Measurements from ENCODE around the gene PSG4. TPM values are rescaled to one million over a fixed set of nuclear protein-coding genes. Genes with fewer than 3 reads are reported as not detected.
"Not testable (repeated sequence)": the region's sequence is repeated elsewhere in the genome, so short reads cannot be mapped to it uniquely, and the experiment has no call there.

Gene PSG4
- not detected for total RNA-seq
- polyA plus RNA-seq, result not detected
- long read RNA-seq, donor 1, result 0 reads
- long read RNA-seq, donor 2, result 0 reads
- long read RNA-seq, donor 3, result 0 reads

- H3K27me3 ChIP-seq; H3K36me3 ChIP-seq; H3K4me1 ChIP-seq; H3K27ac ChIP-seq; DNase-seq; H3K4me3 ChIP-seq; ATAC-seq; intact Hi-C loops (cut with DNase I); H3K9me3 ChIP-seq: not testable (repeated sequence)
- 37 to 41% (median 40%) methylated on average over 9 of the region's 9 CpGs; no CpG with 5 or more reads in 1 of the 4 donors for WGBS, 4 donors
These were observed at the start of gene PSG4 for GRCh38 chr19:43205471-43206105. Gene PSG4, minus strand, starts transcription at chr19:43205638. Its CDS starts 102 bp downstream, at chr19:43205536.

GRCh38 chr19:43251428-43251827, 46.0 kb upstream of the PSG4 start:
- WGBS, 4 donors, result 39 to 48% (median 44%) methylated on average over 1 of the region's 1 CpG; no CpG with 5 or more reads in 1 of the 4 donors
- H3K27ac ChIP-seq; ATAC-seq; H3K36me3 ChIP-seq; H3K4me3 ChIP-seq; H3K9me3 ChIP-seq; DNase-seq; H3K27me3 ChIP-seq; intact Hi-C loops (cut with DNase I); H3K4me1 ChIP-seq: not testable (repeated sequence)

GRCh38 chr19:43250296-43250695, 44.9 kb upstream of the PSG4 start:
- 47 to 55% (median 53%) methylated on average over 4 to 5 of the region's 5 CpGs; no CpG with 5 or more reads in 1 of the 4 donors for WGBS, 4 donors

GRCh38 chr19:43248635-43249002, 43.2 kb upstream of the PSG4 start:
- WGBS, 4 donors, result 74 to 80% (median 75%) methylated on average over 1 of the region's 1 CpG; no CpG with 5 or more reads in 1 of the 4 donors
- H3K9me3 ChIP-seq; H3K36me3 ChIP-seq; DNase-seq; H3K27me3 ChIP-seq; intact Hi-C loops (cut with DNase I); ATAC-seq; H3K27ac ChIP-seq; H3K4me1 ChIP-seq; H3K4me3 ChIP-seq: not testable (repeated sequence)

More at GRCh38 chr19:43250296-43250695, 44.9 kb upstream of the PSG4 start:
- intact Hi-C loops (cut with DNase I); H3K4me1 ChIP-seq; H3K36me3 ChIP-seq; H3K4me3 ChIP-seq; ATAC-seq; DNase-seq; H3K27ac ChIP-seq; H3K9me3 ChIP-seq; H3K27me3 ChIP-seq: not testable (repeated sequence)

- H3K9me3 ChIP-seq; H3K27ac ChIP-seq; H3K4me1 ChIP-seq; intact Hi-C loops (cut with DNase I); H3K27me3 ChIP-seq; H3K36me3 ChIP-seq; ATAC-seq; H3K4me3 ChIP-seq; DNase-seq: not testable (repeated sequence)
- 81 to 84% (median 81%) methylated on average over 13 of the region's 13 CpGs; no CpG with 5 or more reads in 1 of the 4 donors for WGBS, 4 donors
These were observed 41.9 kb upstream of the PSG4 start for GRCh38 chr19:43247243-43247880.

- H3K27ac ChIP-seq; H3K4me1 ChIP-seq; H3K27me3 ChIP-seq; intact Hi-C loops (cut with DNase I); H3K4me3 ChIP-seq; H3K9me3 ChIP-seq; ATAC-seq; H3K36me3 ChIP-seq; DNase-seq: not testable (repeated sequence)
- 57 to 68% (median 68%) methylated on average over 2 to 3 of the region's 3 CpGs; no CpG with 5 or more reads in 1 of the 4 donors for WGBS, 4 donors
These were observed 40.4 kb upstream of the PSG4 start for GRCh38 chr19:43245848-43246247.

- H3K36me3 ChIP-seq; H3K4me1 ChIP-seq; intact Hi-C loops (cut with DNase I); H3K27ac ChIP-seq; H3K27me3 ChIP-seq; H3K9me3 ChIP-seq; ATAC-seq; H3K4me3 ChIP-seq; DNase-seq: not testable (repeated sequence)
- WGBS, 4 donors, result 87 to 91% (median 88%) methylated on average over 2 of the region's 2 CpGs; no CpG with 5 or more reads in 1 of the 4 donors
These were observed 36.8 kb upstream of the PSG4 start for GRCh38 chr19:43242211-43242610.

- DNase-seq; H3K27ac ChIP-seq; H3K36me3 ChIP-seq; H3K4me1 ChIP-seq; H3K4me3 ChIP-seq; intact Hi-C loops (cut with DNase I); ATAC-seq; H3K27me3 ChIP-seq; H3K9me3 ChIP-seq: not testable (repeated sequence)
- 66 to 73% (median 73%) methylated on average over 4 of the region's 4 CpGs; no CpG with 5 or more reads in 1 of the 4 donors for WGBS, 4 donors
These were observed 32.8 kb upstream of the PSG4 start for GRCh38 chr19:43238213-43238612.

GRCh38 chr19:43235686-43236085, 30.2 kb upstream of the PSG4 start:
- H3K9me3 ChIP-seq, result not testable (repeated sequence)
- WGBS, 4 donors, result 61 to 72% (median 69%) methylated on average over 3 of the region's 3 CpGs; no CpG with 5 or more reads in 1 of the 4 donors

More at GRCh38 chr19:43235686-43236085, 30.2 kb upstream of the PSG4 start:
- DNase-seq; H3K36me3 ChIP-seq; ATAC-seq; H3K4me1 ChIP-seq; H3K27me3 ChIP-seq; H3K4me3 ChIP-seq; intact Hi-C loops (cut with DNase I); H3K27ac ChIP-seq: not testable (repeated sequence)

Data from heart left ventricle (tissue), 16 donors.